Prostate gland (tissue), 2 donors: ENCODE measurements around the gene RBFOX1. TPM values are rescaled to one million over a fixed set of nuclear protein-coding genes. Genes with fewer than 3 reads are reported as not detected.

ENCODE experiments used
- DNase-seq: peaks from one replicate; pipeline ENCODE4 v3.0.0-alpha.2; 2019; ENCODE audit warnings: low spot score
- H3K27ac ChIP-seq, 2 donors: fragments of 200-600 bp; sonication (generic); 2 replicates each; pipeline ENCODE4 v1.5.1; 2017 to 2019
- H3K27me3 ChIP-seq: fragments of 200-600 bp; sonication (generic); replicated peaks from 2 replicates; pipeline ENCODE4 v1.5.1; 2019; ENCODE audit not compliant: insufficient read depth
- H3K36me3 ChIP-seq, 2 donors: fragments of 200-600 bp; sonication (generic); 1 replicate in 1 of 2; 2 replicates in 1 of 2; pipeline versions ENCODE4 v1.5.1 to v1.8.1; 2017 to 2019
- H3K4me1 ChIP-seq: fragments of 200-600 bp; sonication (generic); replicated peaks from 2 replicates; pipeline ENCODE4 v1.5.1; 2019
- H3K4me3 ChIP-seq, 2 donors: fragments of 200-600 bp; sonication (generic); 2 replicates each; pipeline ENCODE4 v1.5.1; 2017 to 2019
- H3K9me3 ChIP-seq: fragments of 200-600 bp; sonication (generic); 2 replicates; pipeline ENCODE4 v1.5.1; 2017
- POLR2A ChIP-seq: fragments of 450-650 bp; IDR thresholded peaks from one replicate; pipeline ENCODE4 v1.6.1; 2016; ENCODE audit warnings: antibody characterized with exemption, mild to moderate bottlenecking
- POLR2AphosphoS5 ChIP-seq: sonication (generic); formaldehyde crosslinking; IDR thresholded peaks from one replicate; pipeline ENCODE4 v1.6.1; 2017; ENCODE audit warnings: antibody characterized with exemption
- WGBS: methylation state at CpG from one replicate; pipeline ENCODE4 v1.1.5; 2018; 5-methylcytosine and 5-hydroxymethylcytosine counted together
- intact Hi-C: fragments of 100-400 bp; cut with DNase I; formaldehyde crosslinking; loops from one replicate; pipeline ENCODE4 v1.14.2; 2022
- total RNA-seq, 2 donors: library from RNA; depleted of rRNA; stranded (reverse); fragments of >200 nt; gene quantifications; one replicate each; pipeline ENCODE4 v1.1.0, GENCODE V29; 2016
- TF ChIP-seq, protein P1 (sequence below), 4 experiments: fragments of 200-600 bp in 2 of 4; fragments of 450-650 bp in 2 of 4; sonication (generic) in 2 of 4; IDR thresholded peaks; 1 replicate in 3 of 4; 2 replicates in 1 of 4; pipeline ENCODE4 v1.5.1; 2016 to 2019; ENCODE audit warnings: antibody characterized with exemption in 4 of 4, mild to moderate bottlenecking in 2 of 4, moderate library complexity in 2 of 4

RBFOX1 gene
- total RNA-seq, 2 donors from 2014 or later: 1.3 to 1.5 TPM

DNA sequence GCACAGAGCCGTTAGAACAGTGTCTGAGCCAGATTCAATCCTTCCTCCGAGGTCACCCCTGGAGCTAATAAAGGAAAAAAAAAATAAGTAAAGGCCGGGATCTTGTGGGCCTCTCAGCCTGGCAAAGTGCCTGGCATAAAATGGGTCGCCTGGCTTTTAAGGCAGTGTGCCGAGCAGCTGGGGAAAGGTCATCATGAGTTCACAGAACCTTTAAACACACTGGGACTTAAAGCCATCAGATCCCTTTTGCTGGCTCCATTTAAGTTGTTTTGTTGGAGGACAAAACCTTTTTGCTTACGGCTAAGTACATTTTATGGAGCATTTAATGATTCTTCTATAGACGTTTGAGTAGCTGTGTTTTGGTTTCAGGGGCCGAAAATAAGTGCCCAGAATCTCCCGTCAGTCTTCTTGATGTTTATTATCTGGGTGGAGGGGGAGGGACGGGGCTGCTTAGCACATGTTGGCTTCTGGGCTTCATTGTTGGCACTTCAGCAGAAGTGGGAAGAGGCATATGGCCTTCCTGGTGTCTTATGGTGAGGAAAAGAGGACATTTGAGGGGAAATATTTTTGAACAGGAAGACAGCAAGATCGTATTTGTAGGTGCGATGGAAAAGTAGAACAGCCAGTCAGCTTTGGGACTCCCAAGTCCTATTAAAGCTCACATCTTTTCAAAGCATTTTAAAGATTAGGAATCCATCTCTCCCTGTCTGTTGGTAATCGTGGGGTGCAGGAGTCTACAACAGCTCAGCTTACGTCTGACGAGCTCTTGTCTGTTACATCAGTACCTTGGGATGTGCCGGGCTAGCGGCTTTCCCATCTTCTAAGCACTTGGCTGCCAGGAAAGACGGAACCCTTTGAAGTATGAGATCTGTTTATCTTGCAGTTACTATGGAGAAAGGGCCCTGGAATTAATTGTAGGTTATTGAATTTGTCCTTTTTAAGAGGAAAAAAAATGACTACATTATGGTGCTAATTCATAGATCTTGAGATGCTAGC, 31.1 kb downstream of the RBFOX1 start:
- no peaks in the 10 kb centered on the region for H3K27me3 ChIP-seq
- no peaks in the 10 kb centered on the region for H3K4me1 ChIP-seq
- DNase-seq: no peak
- H3K9me3 ChIP-seq: no peaks in the 10 kb centered on the region
- no peak overlapping the region for H3K4me3 ChIP-seq
- intact Hi-C loops: no loop called here
- H3K36me3 ChIP-seq: no peaks in the 10 kb centered on the region
- no peak for TF ChIP-seq POLR2AphosphoS5
- no peak overlapping the region for H3K27ac ChIP-seq
- WGBS: 9% methylated on average over 18 of the region's 18 CpGs

DNA sequence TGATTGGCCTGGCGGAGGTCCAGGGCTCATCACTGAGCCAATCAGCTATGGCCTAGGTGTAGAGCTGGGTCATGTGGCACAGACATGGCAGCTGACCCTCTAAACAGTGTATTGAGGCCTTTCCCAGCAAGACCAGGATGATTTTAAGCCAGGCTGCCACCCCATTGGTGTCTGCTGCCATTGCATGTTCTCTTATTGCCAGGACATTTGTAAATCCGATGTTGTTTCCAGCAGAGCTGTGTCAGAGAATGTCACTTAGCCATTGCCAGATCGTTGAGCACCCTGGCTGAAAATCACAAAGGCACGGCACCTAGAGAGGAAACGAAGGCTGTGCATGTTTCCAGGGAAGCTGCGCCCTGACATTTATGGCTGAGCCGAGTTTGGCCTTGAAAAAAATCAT, 33.4 kb downstream of the RBFOX1 start:
- no peaks in the 10 kb centered on the region for H3K9me3 ChIP-seq
- H3K27me3 ChIP-seq: no peaks in the 10 kb centered on the region
- DNase-seq: no peak
- TF ChIP-seq, protein P1, sequence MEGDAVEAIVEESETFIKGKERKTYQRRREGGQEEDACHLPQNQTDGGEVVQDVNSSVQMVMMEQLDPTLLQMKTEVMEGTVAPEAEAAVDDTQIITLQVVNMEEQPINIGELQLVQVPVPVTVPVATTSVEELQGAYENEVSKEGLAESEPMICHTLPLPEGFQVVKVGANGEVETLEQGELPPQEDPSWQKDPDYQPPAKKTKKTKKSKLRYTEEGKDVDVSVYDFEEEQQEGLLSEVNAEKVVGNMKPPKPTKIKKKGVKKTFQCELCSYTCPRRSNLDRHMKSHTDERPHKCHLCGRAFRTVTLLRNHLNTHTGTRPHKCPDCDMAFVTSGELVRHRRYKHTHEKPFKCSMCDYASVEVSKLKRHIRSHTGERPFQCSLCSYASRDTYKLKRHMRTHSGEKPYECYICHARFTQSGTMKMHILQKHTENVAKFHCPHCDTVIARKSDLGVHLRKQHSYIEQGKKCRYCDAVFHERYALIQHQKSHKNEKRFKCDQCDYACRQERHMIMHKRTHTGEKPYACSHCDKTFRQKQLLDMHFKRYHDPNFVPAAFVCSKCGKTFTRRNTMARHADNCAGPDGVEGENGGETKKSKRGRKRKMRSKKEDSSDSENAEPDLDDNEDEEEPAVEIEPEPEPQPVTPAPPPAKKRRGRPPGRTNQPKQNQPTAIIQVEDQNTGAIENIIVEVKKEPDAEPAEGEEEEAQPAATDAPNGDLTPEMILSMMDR (IDR thresholded peaks at IDR 0.05): no peak
- TF ChIP-seq POLR2A: no peak
- no peak for TF ChIP-seq POLR2AphosphoS5
- 76% methylated on average over 7 of the region's 7 CpGs for WGBS
- no peak overlapping the region for H3K27ac ChIP-seq
- H3K4me3 ChIP-seq: no peak overlapping the region
- intact Hi-C loops: no loop called here
- H3K36me3 ChIP-seq: no peaks in the 10 kb centered on the region
- no peaks in the 10 kb centered on the region for H3K4me1 ChIP-seq

DNA sequence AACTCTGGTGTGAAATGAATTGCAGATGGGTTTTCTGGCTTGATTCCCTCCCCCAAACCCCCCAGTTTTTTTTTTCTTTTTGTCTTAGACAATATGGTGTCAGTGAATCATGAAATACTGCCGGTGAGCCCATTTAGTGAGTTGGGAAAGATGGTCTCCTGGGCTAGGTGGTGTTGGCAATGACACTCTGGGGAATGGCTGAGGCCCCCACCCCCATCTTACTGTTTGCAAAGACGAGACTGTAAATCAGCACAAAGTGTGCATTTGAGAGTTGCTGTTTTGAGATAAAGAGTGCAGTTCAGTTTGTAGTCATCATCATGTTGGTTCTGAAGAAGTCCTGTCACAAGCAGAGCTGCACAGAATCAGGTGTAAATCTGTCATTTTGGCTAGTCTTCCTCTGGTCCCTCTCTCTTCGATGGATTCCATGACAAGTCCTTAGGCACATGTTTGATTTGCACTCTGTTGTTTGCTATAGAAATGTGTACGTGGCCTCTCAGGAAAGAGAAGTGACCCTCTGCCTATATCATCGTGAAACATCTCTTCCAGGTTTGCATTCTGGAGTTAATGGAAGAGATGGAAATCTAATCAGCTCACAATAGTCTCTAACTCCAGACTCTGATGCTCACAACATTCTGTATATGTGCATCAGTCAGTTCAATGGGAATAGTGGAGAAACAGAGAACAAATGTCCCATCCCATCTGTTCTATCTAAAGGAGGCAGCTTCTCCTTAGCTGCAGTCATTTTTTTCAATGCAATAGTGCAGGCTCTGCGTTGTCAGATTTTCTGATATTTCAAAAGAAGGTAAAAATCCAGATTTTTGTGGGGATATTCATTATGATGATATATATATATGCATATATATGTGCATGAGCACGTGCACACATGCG, 34.6 kb downstream of the RBFOX1 start:
- Histone ChIP-seq H3K27me3 (no peaks in the 10 kb centered on the region), H3K4me3 (no peak overlapping the region), H3K4me1 (no peaks in the 10 kb centered on the region), H3K27ac (no peak overlapping the region), H3K9me3 (no peaks in the 10 kb centered on the region), H3K36me3 (no peaks in the 10 kb centered on the region)
- no peak for DNase-seq
- TF ChIP-seq, protein P1 (IDR thresholded peaks at IDR 0.05): no peak
- TF ChIP-seq POLR2A (no peak), POLR2AphosphoS5 (no peak)
- WGBS: 59% methylated on average over 8 of the region's 8 CpGs
- intact Hi-C loops: no loop called here

DNA sequence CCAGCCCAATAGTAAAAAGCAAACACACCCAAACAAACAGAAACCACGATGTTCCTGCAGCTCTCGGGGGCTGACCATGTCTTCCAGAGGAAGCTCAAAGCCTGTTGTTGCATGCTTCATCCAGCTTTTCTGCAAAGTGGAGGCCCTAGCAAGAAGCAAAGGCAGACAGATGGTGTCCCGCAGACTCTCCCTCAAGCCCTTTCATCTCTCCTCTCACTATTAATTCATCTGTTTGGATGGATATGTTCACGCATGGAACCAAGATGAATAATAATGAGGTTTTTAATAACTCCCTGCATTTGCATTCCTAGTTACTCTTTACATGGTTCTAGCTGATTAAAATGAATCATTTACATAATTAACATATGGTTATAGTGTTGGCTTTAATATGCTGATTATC, 36.6 kb downstream of the RBFOX1 start:
- Histone ChIP-seq H3K27ac (no peak overlapping the region), H3K9me3 (no peaks in the 10 kb centered on the region), H3K4me1 (no peaks in the 10 kb centered on the region), H3K36me3 (no peaks in the 10 kb centered on the region), H3K4me3 (no peak overlapping the region), H3K27me3 (no peaks in the 10 kb centered on the region)
- TF ChIP-seq, protein P1 (IDR thresholded peaks at IDR 0.05): no peak
- TF ChIP-seq POLR2A (no peak), POLR2AphosphoS5 (no peak)
- no peak for DNase-seq
- 47% methylated on average over 4 of the region's 4 CpGs for WGBS
- intact Hi-C loops: no loop called here

DNA sequence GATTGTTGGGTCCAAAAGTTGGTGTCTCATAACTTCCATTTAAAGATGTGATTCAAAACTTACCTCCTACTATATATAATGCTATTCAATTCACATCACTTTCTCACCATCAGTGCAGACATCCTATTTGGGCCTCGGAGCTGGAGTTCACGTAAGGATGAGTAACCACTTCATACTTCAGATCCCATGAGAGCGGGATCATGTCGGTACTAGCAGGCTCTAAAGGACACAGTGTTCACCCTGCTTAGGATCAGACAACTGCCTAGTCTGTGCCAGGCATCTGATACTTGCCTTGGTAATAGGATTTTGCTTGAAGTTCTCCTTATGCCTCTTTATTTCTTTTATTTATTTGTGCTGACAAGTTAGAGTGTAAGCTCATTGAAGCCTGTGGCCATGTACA, 39.5 kb downstream of the RBFOX1 start:
- 86% methylated on average over 4 of the region's 4 CpGs for WGBS

More for the DNA sequence above, 39.5 kb downstream of the RBFOX1 start:
- Histone ChIP-seq H3K27me3 (no peaks in the 10 kb centered on the region), H3K4me3 (no peak overlapping the region), H3K27ac (no peak overlapping the region), H3K9me3 (no peaks in the 10 kb centered on the region), H3K36me3 (no peaks in the 10 kb centered on the region), H3K4me1 (no peaks in the 10 kb centered on the region)
- DNase-seq: no peak
- TF ChIP-seq POLR2A (no peak), POLR2AphosphoS5 (no peak)
- TF ChIP-seq, protein P1 (IDR thresholded peaks at IDR 0.05): no peak
- intact Hi-C loops: no loop called here
